ENCODE results near the gene DUS2.

- TF ChIP-seq CTCF (IDR thresholded peaks at IDR 0.05) (no peak), POLR2A (IDR thresholded peaks at IDR 0.05) (no peak)
These were observed 94.8 kb downstream of the DUS2 start for GRCh38 chr16:68117884-68118283.

Data from stomach (tissue), 4 donors.